ENCODE results near the gene GCNA.

DNA sequence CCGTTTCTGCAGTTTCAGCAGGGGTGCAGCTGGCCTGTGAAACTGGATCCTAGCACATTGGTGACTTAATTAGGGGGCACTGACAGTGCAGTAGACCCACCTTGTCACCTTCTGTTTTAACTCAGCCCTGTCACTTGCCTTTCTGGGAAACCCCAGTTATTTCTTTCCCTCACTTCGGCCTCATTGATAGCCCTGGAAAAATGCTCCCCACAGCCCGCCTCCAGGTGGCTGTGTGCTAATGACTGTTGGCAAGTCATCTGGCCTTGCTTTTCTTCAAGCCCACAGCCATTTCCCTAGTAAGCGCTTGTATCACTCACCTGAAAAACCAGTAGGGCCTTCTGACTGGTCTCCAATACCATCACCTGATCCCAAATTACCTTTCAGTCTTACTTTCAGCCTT, 36.8 kb downstream of the GCNA start:
- TF ChIP-seq, protein P1, sequence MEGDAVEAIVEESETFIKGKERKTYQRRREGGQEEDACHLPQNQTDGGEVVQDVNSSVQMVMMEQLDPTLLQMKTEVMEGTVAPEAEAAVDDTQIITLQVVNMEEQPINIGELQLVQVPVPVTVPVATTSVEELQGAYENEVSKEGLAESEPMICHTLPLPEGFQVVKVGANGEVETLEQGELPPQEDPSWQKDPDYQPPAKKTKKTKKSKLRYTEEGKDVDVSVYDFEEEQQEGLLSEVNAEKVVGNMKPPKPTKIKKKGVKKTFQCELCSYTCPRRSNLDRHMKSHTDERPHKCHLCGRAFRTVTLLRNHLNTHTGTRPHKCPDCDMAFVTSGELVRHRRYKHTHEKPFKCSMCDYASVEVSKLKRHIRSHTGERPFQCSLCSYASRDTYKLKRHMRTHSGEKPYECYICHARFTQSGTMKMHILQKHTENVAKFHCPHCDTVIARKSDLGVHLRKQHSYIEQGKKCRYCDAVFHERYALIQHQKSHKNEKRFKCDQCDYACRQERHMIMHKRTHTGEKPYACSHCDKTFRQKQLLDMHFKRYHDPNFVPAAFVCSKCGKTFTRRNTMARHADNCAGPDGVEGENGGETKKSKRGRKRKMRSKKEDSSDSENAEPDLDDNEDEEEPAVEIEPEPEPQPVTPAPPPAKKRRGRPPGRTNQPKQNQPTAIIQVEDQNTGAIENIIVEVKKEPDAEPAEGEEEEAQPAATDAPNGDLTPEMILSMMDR (conservative IDR thresholded peaks at IDR 0.05; ENCODE audit: low read depth in 2 of 2), result no peak
- TF ChIP-seq JUNB (IDR thresholded peaks at IDR 0.05; ENCODE audit: unreplicated experiment), result no peak
- TF ChIP-seq, protein P2, sequence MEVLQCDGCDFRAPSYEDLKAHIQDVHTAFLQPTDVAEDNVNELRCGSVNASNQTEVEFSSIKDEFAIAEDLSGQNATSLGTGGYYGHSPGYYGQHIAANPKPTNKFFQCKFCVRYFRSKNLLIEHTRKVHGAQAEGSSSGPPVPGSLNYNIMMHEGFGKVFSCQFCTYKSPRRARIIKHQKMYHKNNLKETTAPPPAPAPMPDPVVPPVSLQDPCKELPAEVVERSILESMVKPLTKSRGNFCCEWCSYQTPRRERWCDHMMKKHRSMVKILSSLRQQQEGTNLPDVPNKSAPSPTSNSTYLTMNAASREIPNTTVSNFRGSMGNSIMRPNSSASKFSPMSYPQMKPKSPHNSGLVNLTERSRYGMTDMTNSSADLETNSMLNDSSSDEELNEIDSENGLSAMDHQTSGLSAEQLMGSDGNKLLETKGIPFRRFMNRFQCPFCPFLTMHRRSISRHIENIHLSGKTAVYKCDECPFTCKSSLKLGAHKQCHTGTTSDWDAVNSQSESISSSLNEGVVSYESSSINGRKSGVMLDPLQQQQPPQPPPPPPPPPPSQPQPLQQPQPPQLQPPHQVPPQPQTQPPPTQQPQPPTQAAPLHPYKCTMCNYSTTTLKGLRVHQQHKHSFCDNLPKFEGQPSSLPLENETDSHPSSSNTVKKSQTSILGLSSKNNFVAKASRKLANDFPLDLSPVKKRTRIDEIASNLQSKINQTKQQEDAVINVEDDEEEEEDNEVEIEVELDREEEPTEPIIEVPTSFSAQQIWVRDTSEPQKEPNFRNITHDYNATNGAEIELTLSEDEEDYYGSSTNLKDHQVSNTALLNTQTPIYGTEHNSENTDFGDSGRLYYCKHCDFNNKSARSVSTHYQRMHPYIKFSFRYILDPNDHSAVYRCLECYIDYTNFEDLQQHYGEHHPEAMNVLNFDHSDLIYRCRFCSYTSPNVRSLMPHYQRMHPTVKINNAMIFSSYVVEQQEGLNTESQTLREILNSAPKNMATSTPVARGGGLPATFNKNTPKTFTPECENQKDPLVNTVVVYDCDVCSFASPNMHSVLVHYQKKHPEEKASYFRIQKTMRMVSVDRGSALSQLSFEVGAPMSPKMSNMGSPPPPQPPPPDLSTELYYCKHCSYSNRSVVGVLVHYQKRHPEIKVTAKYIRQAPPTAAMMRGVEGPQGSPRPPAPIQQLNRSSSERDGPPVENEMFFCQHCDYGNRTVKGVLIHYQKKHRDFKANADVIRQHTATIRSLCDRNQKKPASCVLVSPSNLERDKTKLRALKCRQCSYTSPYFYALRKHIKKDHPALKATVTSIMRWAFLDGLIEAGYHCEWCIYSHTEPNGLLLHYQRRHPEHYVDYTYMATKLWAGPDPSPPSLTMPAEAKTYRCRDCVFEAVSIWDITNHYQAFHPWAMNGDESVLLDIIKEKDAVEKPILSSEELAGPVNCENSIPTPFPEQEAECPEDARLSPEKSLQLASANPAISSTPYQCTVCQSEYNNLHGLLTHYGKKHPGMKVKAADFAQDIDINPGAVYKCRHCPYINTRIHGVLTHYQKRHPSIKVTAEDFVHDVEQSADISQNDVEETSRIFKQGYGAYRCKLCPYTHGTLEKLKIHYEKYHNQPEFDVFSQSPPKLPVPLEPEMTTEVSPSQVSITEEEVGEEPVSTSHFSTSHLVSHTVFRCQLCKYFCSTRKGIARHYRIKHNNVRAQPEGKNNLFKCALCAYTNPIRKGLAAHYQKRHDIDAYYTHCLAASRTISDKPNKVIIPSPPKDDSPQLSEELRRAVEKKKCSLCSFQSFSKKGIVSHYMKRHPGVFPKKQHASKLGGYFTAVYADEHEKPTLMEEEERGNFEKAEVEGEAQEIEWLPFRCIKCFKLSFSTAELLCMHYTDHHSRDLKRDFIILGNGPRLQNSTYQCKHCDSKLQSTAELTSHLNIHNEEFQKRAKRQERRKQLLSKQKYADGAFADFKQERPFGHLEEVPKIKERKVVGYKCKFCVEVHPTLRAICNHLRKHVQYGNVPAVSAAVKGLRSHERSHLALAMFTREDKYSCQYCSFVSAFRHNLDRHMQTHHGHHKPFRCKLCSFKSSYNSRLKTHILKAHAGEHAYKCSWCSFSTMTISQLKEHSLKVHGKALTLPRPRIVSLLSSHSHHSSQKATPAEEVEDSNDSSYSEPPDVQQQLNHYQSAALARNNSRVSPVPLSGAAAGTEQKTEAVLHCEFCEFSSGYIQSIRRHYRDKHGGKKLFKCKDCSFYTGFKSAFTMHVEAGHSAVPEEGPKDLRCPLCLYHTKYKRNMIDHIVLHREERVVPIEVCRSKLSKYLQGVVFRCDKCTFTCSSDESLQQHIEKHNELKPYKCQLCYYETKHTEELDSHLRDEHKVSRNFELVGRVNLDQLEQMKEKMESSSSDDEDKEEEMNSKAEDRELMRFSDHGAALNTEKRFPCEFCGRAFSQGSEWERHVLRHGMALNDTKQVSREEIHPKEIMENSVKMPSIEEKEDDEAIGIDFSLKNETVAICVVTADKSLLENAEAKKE (CRISPR knock-in tag; IDR thresholded peaks at IDR 0.05), result no peak
- TF ChIP-seq EZH2 (IDR thresholded peaks at IDR 0.05; ENCODE audit: low read depth, unreplicated experiment), result no peak
- TF ChIP-seq EZH2phosphoT487 (IDR thresholded peaks at IDR 0.05; ENCODE audit: unreplicated experiment), result no peak
- no peak for TF ChIP-seq STAT1 (IDR thresholded peaks at IDR 0.05; ENCODE audit: unreplicated experiment)
- TF ChIP-seq, protein P3, sequence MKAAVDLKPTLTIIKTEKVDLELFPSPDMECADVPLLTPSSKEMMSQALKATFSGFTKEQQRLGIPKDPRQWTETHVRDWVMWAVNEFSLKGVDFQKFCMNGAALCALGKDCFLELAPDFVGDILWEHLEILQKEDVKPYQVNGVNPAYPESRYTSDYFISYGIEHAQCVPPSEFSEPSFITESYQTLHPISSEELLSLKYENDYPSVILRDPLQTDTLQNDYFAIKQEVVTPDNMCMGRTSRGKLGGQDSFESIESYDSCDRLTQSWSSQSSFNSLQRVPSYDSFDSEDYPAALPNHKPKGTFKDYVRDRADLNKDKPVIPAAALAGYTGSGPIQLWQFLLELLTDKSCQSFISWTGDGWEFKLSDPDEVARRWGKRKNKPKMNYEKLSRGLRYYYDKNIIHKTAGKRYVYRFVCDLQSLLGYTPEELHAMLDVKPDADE (IDR thresholded peaks at IDR 0.05), result no peak
- TF ChIP-seq POLR2AphosphoS5 (IDR thresholded peaks at IDR 0.05; ENCODE audit: low read depth), result no peak
- TF ChIP-seq REST (IDR thresholded peaks at IDR 0.05; ENCODE audit: unreplicated experiment), result no peak
- no peak for TF ChIP-seq NANOG (IDR thresholded peaks at IDR 0.05; ENCODE audit: borderline replicate concordance)
- TF ChIP-seq CREB1 (CRISPR knock-in tag; IDR thresholded peaks at IDR 0.05; ENCODE audit: low read depth), result no peak
- TF ChIP-seq ZNF114 (CRISPR knock-in tag; IDR thresholded peaks at IDR 0.05), result no peak
- TF ChIP-seq ZNF331 (CRISPR knock-in tag; IDR thresholded peaks at IDR 0.05; ENCODE audit: low read depth), result no peak

Data from GM23338 (cell line).